ENCODE measurements around the gene GRIN3A.

- TF ChIP-seq POLR2AphosphoS5 (IDR thresholded peaks at IDR 0.05; ENCODE audit: low read depth, low read length) (no peak), REST (IDR thresholded peaks at IDR 0.05; ENCODE audit: insufficient read depth in 1 of 2, low read depth in 2 of 2, low read length in 1 of 2) (no peak), SIN3A (IDR thresholded peaks at IDR 0.05; ENCODE audit: borderline replicate concordance, insufficient read depth, low read depth, low read length) (no peak)
- TF ChIP-seq, protein P1, sequence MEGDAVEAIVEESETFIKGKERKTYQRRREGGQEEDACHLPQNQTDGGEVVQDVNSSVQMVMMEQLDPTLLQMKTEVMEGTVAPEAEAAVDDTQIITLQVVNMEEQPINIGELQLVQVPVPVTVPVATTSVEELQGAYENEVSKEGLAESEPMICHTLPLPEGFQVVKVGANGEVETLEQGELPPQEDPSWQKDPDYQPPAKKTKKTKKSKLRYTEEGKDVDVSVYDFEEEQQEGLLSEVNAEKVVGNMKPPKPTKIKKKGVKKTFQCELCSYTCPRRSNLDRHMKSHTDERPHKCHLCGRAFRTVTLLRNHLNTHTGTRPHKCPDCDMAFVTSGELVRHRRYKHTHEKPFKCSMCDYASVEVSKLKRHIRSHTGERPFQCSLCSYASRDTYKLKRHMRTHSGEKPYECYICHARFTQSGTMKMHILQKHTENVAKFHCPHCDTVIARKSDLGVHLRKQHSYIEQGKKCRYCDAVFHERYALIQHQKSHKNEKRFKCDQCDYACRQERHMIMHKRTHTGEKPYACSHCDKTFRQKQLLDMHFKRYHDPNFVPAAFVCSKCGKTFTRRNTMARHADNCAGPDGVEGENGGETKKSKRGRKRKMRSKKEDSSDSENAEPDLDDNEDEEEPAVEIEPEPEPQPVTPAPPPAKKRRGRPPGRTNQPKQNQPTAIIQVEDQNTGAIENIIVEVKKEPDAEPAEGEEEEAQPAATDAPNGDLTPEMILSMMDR (IDR thresholded peaks at IDR 0.05), result no peak
These were observed 198.4 kb downstream of the GRIN3A start for GRCh38 chr9:101540069-101540468.

Data from Panc1 (cell line).